Measurements from ENCODE around the gene HOXC10.

- TF ChIP-seq CTCF (IDR thresholded peaks at IDR 0.05 in 2 of 3, conservative IDR thresholded peaks at IDR 0.05 in 1 of 3; ENCODE audit: control insufficient read depth in 2 of 3, extremely low read depth in 1 of 3, insufficient read depth in 1 of 3, low read depth in 3 of 3, low read length in 3 of 3), result no peak
- no peak for TF ChIP-seq TAF1 (IDR thresholded peaks at IDR 0.05; ENCODE audit: borderline replicate concordance, low read depth, low read length)
- no peak for TF ChIP-seq CREB1 (IDR thresholded peaks at IDR 0.05; ENCODE audit: low read depth)
- no peak for TF ChIP-seq YY1 (IDR thresholded peaks at IDR 0.05; ENCODE audit: low read depth, low read length)
- TF ChIP-seq NR2F1 (conservative IDR thresholded peaks at IDR 0.05), result no peak
- no peak for TF ChIP-seq EP300 (IDR thresholded peaks at IDR 0.05; ENCODE audit: borderline replicate concordance in 1 of 2, control insufficient read depth in 1 of 2, low read depth in 2 of 2, low read length in 2 of 2)
- TF ChIP-seq SIN3A (IDR thresholded peaks at IDR 0.05; ENCODE audit: low read depth, low read length), result no peak
Measured at GRCh38 chr12:53961025-53961761, 23.8 kb upstream of the HOXC10 start.
